OCI-LY3 (cell line): ENCODE data around the gene HOXA7.

ENCODE experiments used
- EZH2phosphoT487 ChIP-seq: fragments of 200-600 bp; shearing (Covaris generic); IDR thresholded peaks from 2 replicates; pipeline ENCODE4 v1.6.1; 2018; ENCODE audit warnings: antibody characterized with exemption, mixed run types, low read depth
- TF ChIP-seq, protein P1 (sequence below): fragments of 200-600, 300-600 bp; sonication (generic); IDR thresholded peaks from 2 replicates; pipeline ENCODE4 v1.5.1; 2014; ENCODE audit warnings: antibody characterized with exemption, low read length, low read depth

DNA sequence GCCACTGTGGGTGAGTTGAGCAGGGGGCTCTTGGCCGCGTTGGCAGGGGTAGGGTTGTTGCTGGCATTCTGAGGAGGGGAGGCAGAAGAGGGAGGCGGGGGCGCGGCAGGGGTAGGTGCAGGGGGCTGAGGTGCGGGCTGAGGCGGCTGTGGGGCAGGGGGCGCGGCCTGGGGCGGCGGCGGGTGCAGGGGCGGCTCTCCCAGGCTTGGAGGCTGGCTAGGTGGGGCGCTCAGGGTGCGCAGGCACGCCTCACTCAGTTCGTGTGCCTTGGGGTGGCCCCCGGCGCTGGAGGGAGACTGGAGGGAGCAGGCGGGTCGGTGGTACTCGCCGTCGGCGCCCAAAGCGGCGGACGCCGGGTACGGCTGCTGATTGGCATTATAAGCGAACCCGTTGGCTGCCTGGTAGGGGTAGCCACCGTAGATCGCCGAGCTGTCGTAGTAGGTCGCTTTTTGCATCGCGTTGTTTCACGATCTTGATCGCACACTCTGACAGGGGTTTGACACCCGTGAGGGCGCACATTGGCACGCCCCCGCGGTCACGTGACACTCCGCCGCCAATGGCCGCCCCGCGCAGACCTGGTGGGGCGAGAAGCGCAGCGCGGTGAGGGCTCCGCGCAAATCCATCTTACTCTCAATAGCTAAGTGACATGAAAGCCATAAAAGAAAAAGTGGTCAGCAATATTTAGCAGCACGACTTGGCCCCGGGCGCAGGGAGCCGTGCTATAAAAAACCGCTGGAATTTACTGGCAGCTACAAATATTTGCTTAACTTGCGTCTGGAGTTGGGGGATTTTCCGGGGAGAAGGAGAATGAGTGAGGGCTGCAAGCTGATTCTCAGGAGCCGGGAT, 46.1 kb downstream of the HOXA7 start:
- TF ChIP-seq, protein P1, sequence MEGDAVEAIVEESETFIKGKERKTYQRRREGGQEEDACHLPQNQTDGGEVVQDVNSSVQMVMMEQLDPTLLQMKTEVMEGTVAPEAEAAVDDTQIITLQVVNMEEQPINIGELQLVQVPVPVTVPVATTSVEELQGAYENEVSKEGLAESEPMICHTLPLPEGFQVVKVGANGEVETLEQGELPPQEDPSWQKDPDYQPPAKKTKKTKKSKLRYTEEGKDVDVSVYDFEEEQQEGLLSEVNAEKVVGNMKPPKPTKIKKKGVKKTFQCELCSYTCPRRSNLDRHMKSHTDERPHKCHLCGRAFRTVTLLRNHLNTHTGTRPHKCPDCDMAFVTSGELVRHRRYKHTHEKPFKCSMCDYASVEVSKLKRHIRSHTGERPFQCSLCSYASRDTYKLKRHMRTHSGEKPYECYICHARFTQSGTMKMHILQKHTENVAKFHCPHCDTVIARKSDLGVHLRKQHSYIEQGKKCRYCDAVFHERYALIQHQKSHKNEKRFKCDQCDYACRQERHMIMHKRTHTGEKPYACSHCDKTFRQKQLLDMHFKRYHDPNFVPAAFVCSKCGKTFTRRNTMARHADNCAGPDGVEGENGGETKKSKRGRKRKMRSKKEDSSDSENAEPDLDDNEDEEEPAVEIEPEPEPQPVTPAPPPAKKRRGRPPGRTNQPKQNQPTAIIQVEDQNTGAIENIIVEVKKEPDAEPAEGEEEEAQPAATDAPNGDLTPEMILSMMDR, result no peak
- no peak for TF ChIP-seq EZH2phosphoT487
